Measurements from ENCODE around the gene ADAM12.

DNA sequence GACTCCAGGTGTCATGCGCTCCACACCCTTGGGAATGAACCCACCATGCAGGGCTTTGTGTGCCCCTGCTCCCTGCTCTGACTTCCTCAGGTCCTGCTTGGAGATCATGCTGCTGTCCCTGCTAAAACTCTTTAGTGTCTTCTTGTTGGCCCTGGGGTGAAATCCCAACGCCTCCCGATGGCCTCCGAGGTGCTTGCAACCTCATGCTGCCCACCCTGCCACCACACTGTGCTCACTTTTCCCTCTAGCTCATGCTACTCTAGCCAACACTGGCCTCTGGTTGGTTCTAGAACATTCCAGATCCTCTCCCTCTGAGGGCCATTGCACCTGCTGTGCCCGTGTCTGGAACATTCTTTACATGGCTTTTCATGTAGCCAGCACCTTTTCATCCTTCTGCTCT, 227.7 kb downstream of the ADAM12 start:
- TF ChIP-seq POLR2A (IDR thresholded peaks at IDR 0.05; ENCODE audit: borderline replicate concordance, extremely low read depth, insufficient read depth, insufficient read length), result no peak
- no peak for TF ChIP-seq EZH2 (IDR thresholded peaks at IDR 0.05)
- no peak for TF ChIP-seq SIN3A (IDR thresholded peaks at IDR 0.05; ENCODE audit: low read depth)
- TF ChIP-seq, protein P1, sequence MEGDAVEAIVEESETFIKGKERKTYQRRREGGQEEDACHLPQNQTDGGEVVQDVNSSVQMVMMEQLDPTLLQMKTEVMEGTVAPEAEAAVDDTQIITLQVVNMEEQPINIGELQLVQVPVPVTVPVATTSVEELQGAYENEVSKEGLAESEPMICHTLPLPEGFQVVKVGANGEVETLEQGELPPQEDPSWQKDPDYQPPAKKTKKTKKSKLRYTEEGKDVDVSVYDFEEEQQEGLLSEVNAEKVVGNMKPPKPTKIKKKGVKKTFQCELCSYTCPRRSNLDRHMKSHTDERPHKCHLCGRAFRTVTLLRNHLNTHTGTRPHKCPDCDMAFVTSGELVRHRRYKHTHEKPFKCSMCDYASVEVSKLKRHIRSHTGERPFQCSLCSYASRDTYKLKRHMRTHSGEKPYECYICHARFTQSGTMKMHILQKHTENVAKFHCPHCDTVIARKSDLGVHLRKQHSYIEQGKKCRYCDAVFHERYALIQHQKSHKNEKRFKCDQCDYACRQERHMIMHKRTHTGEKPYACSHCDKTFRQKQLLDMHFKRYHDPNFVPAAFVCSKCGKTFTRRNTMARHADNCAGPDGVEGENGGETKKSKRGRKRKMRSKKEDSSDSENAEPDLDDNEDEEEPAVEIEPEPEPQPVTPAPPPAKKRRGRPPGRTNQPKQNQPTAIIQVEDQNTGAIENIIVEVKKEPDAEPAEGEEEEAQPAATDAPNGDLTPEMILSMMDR (IDR thresholded peaks at IDR 0.05 in 2 of 3, conservative IDR thresholded peaks at IDR 0.05 in 1 of 3; ENCODE audit: borderline replicate concordance in 1 of 3, insufficient read depth in 1 of 3, low read depth in 2 of 3, low read length in 2 of 3), result no peak
- no peak for TF ChIP-seq EZH2phosphoT487 (IDR thresholded peaks at IDR 0.05; ENCODE audit: borderline replicate concordance)
- no peak for TF ChIP-seq JUND (IDR thresholded peaks at IDR 0.05)
- no peak for TF ChIP-seq TCF7L2 (IDR thresholded peaks at IDR 0.05; ENCODE audit: borderline replicate concordance, extremely low read depth, insufficient read depth, insufficient read length)
- TF ChIP-seq ZNF274 (IDR thresholded peaks at IDR 0.05; ENCODE audit: low read depth, low read length), result no peak
- TF ChIP-seq, protein P2, sequence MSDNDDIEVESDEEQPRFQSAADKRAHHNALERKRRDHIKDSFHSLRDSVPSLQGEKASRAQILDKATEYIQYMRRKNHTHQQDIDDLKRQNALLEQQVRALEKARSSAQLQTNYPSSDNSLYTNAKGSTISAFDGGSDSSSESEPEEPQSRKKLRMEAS (IDR thresholded peaks at IDR 0.05), result no peak
- no peak for TF ChIP-seq POLR2AphosphoS5 (IDR thresholded peaks at IDR 0.05; ENCODE audit: low read depth, low read length)
- TF ChIP-seq, protein P3, sequence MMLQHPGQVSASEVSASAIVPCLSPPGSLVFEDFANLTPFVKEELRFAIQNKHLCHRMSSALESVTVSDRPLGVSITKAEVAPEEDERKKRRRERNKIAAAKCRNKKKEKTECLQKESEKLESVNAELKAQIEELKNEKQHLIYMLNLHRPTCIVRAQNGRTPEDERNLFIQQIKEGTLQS (IDR thresholded peaks at IDR 0.05), result no peak
- no peak for TF ChIP-seq ELF1 (IDR thresholded peaks at IDR 0.05; ENCODE audit: borderline replicate concordance, low read depth)
- no peak for TF ChIP-seq CBX3 (IDR thresholded peaks at IDR 0.05; ENCODE audit: low read depth)
